Natural killer cell (primary cell): Measurements from ENCODE around the gene KIF5C. TPM values are rescaled to one million over a fixed set of nuclear protein-coding genes. Genes with fewer than 3 reads are reported as not detected.

Experiments used
- ATAC-seq, 3 donors: fragments of 150-1000 bp in 2 of 3; fragments of 200-7000 bp in 1 of 3; cut with Tn5 transposase; 1 replicate in 1 of 3; 2 replicates in 2 of 3; pipeline ENCODE4 v1.10.0; 2021; ENCODE audit warnings: mild to moderate bottlenecking in 2 of 3, moderate library complexity in 2 of 3
- DNase-seq, 2 donors: peaks; one replicate each; pipeline versions ENCODE4 v3.0.0 to v3.0.0-alpha.2; 2013 to 2021; ENCODE audit warnings: mixed read lengths in 1 of 2
- H3K27ac ChIP-seq: one replicate; pipeline ENCODE4 v1.5.1; 2013; ENCODE audit warnings: mild to moderate bottlenecking, low read length
- H3K27me3 ChIP-seq: one replicate; pipeline ENCODE4 v1.6.1; 2013; ENCODE audit warnings: low read length; ENCODE audit not compliant: control insufficient read depth, insufficient read depth
- H3K36me3 ChIP-seq: one replicate; pipeline ENCODE4 v1.6.1; 2013; ENCODE audit warnings: low read length; ENCODE audit not compliant: control insufficient read depth, insufficient read depth
- H3K4me1 ChIP-seq: one replicate; pipeline ENCODE4 v1.6.1; 2013; ENCODE audit warnings: low read length; ENCODE audit not compliant: control insufficient read depth, insufficient read depth
- H3K4me3 ChIP-seq: one replicate; pipeline ENCODE4 v1.5.1; 2013; ENCODE audit warnings: low read length
- H3K9me3 ChIP-seq: one replicate; pipeline ENCODE4 v1.6.1; 2013; ENCODE audit warnings: low read length; ENCODE audit not compliant: control insufficient read depth, insufficient read depth
- H3K27ac Mint-ChIP-seq, 2 donors: one replicate each; pipeline ENCODE4 v1.8.0; 2022; ENCODE audit warnings: mild to moderate bottlenecking in 2 of 2, mixed read lengths in 2 of 2, moderate library complexity in 1 of 2
- H3K27me3 Mint-ChIP-seq, 2 donors: one replicate each; pipeline ENCODE4 v1.8.0; 2022; ENCODE audit warnings: low read depth in 2 of 2, mixed read lengths in 2 of 2
- H3K36me3 Mint-ChIP-seq: one replicate; pipeline ENCODE4 v1.8.0; 2022; ENCODE audit warnings: mixed read lengths
- H3K4me1 Mint-ChIP-seq, 2 donors: one replicate each; pipeline ENCODE4 v1.8.0; 2022; ENCODE audit warnings: mixed read lengths in 2 of 2
- H3K4me3 Mint-ChIP-seq: one replicate; pipeline ENCODE4 v1.8.0; 2022; ENCODE audit warnings: mild to moderate bottlenecking, moderate library complexity, mixed read lengths
- H3K9me3 Mint-ChIP-seq, 2 donors: one replicate each; pipeline ENCODE4 v1.8.0; 2022; ENCODE audit warnings: mixed read lengths in 2 of 2
- whole genome bisulfite sequencing: methylation state at CpG from one replicate; pipeline ENCODE4 v1.1.7; 2013; ENCODE audit warnings: missing lambda C conversion rate; ENCODE audit not compliant: insufficient coverage; 5-methylcytosine and 5-hydroxymethylcytosine counted together
- intact Hi-C: fragments of 100-400 bp; cut with micrococcal nuclease; formaldehyde crosslinking; loops from one replicate; pipeline ENCODE4 v1.14.2; 2022
- total RNA-seq, 4 donors: library from RNA; stranded (reverse); fragments of 120-200 nt in 1 of 4; gene quantifications; one replicate each; pipeline versions ENCODE4 v1.2.3 to v1.2.4, GENCODE V29; 2013 to 2022
- TF ChIP-seq, protein P1 (sequence below): fragments of 200-600 bp; IDR thresholded peaks from one replicate; pipeline ENCODE4 v1.8.0; 2022; ENCODE audit warnings: antibody characterized with exemption

KIF5C gene
- total RNA-seq, 3 donors from 2014 or later (not counting 1 experiment from before 2014, with no cell fraction given) = 0.42 to 2.7 (median 1.8) TPM

DNA sequence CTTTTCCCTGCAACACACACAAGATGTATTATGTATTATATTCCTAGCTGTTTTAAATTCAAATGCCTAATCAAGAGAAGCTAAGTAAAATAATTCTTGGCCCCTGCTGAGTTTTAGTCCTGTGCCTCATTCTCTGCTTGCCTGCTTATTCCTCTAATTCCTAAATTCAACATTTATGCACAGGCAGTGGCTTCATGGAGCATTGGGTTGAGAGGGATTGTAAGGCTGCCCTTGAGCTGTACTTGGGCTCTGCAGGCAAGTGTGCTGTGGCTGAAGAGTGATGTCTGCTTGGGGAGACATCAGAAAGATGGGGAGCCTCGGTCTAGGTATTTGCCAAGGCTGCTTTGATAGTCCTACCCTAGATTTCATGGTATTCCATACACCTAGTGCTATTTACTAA lies 27.8 kb downstream of the KIF5C start:
- Histone ChIP-seq H3K36me3 (no peaks in the 10 kb centered on the region), H3K27ac (no peak overlapping the region), H3K9me3 (no peaks in the 10 kb centered on the region), H3K4me1 (no peaks in the 10 kb centered on the region), H3K4me3 (no peak overlapping the region), H3K27me3 (no peaks in the 10 kb centered on the region)
- H3K9me3 Mint-ChIP-seq = no peaks in the 10 kb centered on the region
- H3K27ac Mint-ChIP-seq = no peak overlapping the region
- no peak for DNase-seq
- TF ChIP-seq, protein P1, sequence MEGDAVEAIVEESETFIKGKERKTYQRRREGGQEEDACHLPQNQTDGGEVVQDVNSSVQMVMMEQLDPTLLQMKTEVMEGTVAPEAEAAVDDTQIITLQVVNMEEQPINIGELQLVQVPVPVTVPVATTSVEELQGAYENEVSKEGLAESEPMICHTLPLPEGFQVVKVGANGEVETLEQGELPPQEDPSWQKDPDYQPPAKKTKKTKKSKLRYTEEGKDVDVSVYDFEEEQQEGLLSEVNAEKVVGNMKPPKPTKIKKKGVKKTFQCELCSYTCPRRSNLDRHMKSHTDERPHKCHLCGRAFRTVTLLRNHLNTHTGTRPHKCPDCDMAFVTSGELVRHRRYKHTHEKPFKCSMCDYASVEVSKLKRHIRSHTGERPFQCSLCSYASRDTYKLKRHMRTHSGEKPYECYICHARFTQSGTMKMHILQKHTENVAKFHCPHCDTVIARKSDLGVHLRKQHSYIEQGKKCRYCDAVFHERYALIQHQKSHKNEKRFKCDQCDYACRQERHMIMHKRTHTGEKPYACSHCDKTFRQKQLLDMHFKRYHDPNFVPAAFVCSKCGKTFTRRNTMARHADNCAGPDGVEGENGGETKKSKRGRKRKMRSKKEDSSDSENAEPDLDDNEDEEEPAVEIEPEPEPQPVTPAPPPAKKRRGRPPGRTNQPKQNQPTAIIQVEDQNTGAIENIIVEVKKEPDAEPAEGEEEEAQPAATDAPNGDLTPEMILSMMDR = no peak
- H3K36me3 Mint-ChIP-seq = no peaks in the 10 kb centered on the region
- intact Hi-C loops = no loop called here
- WGBS = 90% methylated on average over 1 of the region's 1 CpG
- no peaks in the 10 kb centered on the region for H3K4me1 Mint-ChIP-seq
- peaks cover 12 to 42% of the 10 kb centered on the region in 2 donors for H3K27me3 Mint-ChIP-seq
- H3K4me3 Mint-ChIP-seq = no peak overlapping the region
- ATAC-seq = no peak

DNA sequence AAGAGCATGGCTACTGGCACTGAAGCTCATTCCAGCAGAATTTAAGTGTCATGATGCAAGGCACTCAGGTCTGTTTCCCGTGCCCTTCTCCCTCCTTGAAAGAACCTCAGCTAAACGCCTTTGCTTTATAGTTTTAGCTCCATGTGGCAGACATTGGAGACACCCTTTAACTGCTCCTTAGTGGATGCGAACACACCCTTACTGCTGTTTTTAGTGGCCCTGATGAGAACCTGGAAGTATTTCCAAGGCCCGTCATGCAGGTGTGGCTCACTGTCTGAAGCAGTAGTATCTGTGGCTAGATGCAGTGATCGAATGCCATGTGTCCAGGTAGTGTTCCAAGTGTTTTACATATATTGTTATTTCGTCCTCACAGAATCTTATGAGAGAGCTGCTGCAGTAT lies 28.3 kb downstream of the KIF5C start:
- Mint-ChIP-seq H3K9me3 (no peaks in the 10 kb centered on the region), H3K36me3 (no peaks in the 10 kb centered on the region), H3K27ac (no peak overlapping the region), H3K4me3 (no peak overlapping the region), H3K27me3 (peaks cover 12 to 42% of the 10 kb centered on the region in 2 donors), H3K4me1 (no peaks in the 10 kb centered on the region)
- intact Hi-C loops = no loop called here
- TF ChIP-seq, protein P1 = no peak
- DNase-seq (no peak), ATAC-seq (no peak)
- 86% methylated on average over 6 of the region's 6 CpGs for WGBS
- H3K4me1 ChIP-seq = no peaks in the 10 kb centered on the region
- no peaks in the 10 kb centered on the region for H3K9me3 ChIP-seq
- H3K4me3 ChIP-seq = no peak overlapping the region
- no peaks in the 10 kb centered on the region for H3K36me3 ChIP-seq
- no peak overlapping the region for H3K27ac ChIP-seq
- H3K27me3 ChIP-seq = no peaks in the 10 kb centered on the region

DNA sequence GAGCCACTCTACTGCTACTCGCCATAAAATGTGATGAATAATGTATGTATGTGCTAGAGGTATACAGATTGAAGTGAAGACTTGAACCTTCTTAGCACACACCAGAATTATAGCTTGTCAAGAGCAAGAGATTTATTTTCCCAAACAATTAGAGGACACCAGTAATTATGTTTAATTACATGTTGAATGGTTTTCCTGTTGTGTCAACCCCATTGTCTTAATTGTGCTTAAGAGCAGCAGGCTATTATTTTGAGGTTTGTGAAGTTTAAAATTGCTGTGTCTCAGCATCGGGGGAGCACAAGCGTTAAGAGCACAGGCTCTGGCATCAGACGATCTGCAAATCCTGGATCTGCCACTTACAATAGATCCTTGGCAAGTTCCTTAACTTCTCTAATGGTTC lies 29.0 kb downstream of the KIF5C start:
- Mint-ChIP-seq H3K36me3 (no peaks in the 10 kb centered on the region), H3K27ac (no peak overlapping the region), H3K9me3 (no peaks in the 10 kb centered on the region), H3K4me1 (no peaks in the 10 kb centered on the region), H3K4me3 (no peak overlapping the region), H3K27me3 (peaks cover 12 to 42% of the 10 kb centered on the region in 2 donors)
- intact Hi-C loops = no loop called here
- 79% methylated on average over 3 of the region's 4 CpGs for whole genome bisulfite sequencing
- TF ChIP-seq, protein P1 = no peak
- Histone ChIP-seq H3K4me1 (no peaks in the 10 kb centered on the region), H3K4me3 (no peak overlapping the region), H3K27ac (no peak overlapping the region), H3K9me3 (no peaks in the 10 kb centered on the region), H3K27me3 (no peaks in the 10 kb centered on the region), H3K36me3 (no peaks in the 10 kb centered on the region)
- ATAC-seq = no peak
- no peak for DNase-seq

DNA sequence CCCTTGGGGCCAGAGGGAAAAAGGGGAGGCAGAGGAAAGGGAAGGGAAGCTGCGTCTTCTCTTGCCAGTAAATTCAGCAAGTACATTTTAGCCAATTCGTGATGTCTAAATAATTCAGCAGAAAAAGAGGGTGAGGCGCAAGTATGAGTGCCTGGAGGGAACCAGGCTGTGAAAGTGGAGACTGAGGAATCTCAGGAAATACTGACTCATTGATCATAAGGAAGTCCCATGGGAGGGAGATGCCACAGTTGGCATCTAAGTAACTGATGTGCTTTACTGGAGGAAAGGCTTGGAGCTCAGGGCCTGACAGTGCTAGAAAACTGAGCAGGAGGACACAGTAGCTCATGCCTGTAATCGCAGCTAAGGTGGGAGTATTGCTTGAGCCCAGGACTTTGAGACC lies 31.1 kb downstream of the KIF5C start:
- TF ChIP-seq, protein P1 = no peak
- no peaks in the 10 kb centered on the region for H3K9me3 Mint-ChIP-seq
- peaks cover 23 to 44% of the 10 kb centered on the region in 2 donors for H3K27me3 Mint-ChIP-seq
- H3K27ac Mint-ChIP-seq = no peak overlapping the region
- intact Hi-C loops = no loop called here
- Histone ChIP-seq H3K4me3 (no peak overlapping the region), H3K9me3 (no peaks in the 10 kb centered on the region), H3K27me3 (no peaks in the 10 kb centered on the region), H3K4me1 (no peaks in the 10 kb centered on the region), H3K36me3 (no peaks in the 10 kb centered on the region), H3K27ac (no peak overlapping the region)
- ATAC-seq (no peak), DNase-seq (no peak)
- H3K4me3 Mint-ChIP-seq = no peak overlapping the region
- no peaks in the 10 kb centered on the region for H3K36me3 Mint-ChIP-seq
- no peaks in the 10 kb centered on the region for H3K4me1 Mint-ChIP-seq
- 91% methylated on average over 4 of the region's 4 CpGs for WGBS
